Type B pancreatic cell (in vitro differentiated cells): ENCODE data around the gene INSYN1. TPM values are rescaled to one million over a fixed set of nuclear protein-coding genes. Genes with fewer than 3 reads are reported as not detected.
A peak's percentile ranks its signal among the peaks of the same experiment; 100 is the strongest.
"Not testable (repeated sequence)": the region's sequence is repeated elsewhere in the genome, so short reads cannot be mapped to it uniquely, and the experiment has no call there.

Experiments used
- DNase-seq: peaks from one replicate; pipeline ENCODE4 v3.0.0; 2021; ENCODE audit warnings: mixed read lengths; ENCODE audit not compliant: unreplicated experiment; ENCODE audit errors: extremely low spot score
- H3K27ac Mint-ChIP-seq: 2 replicates; pipeline ENCODE4 v1.8.0; 2021; ENCODE audit warnings: mild to moderate bottlenecking, mixed read lengths
- H3K27me3 Mint-ChIP-seq: 2 replicates; pipeline ENCODE4 v1.8.0; 2021; ENCODE audit warnings: mixed read lengths
- H3K36me3 Mint-ChIP-seq: 2 replicates; pipeline ENCODE4 v1.8.0; 2021; ENCODE audit warnings: mixed read lengths
- H3K4me1 Mint-ChIP-seq: one replicate; pipeline ENCODE4 v1.8.0; 2021; ENCODE audit warnings: mixed read lengths; ENCODE audit not compliant: unreplicated experiment
- H3K4me3 Mint-ChIP-seq: 2 replicates; pipeline ENCODE4 v1.8.0; 2021; ENCODE audit warnings: mild to moderate bottlenecking, mixed read lengths
- H3K9me3 Mint-ChIP-seq: 2 replicates; pipeline ENCODE4 v1.8.0; 2021; ENCODE audit warnings: mixed read lengths
- CTCF ChIP-seq: fragments of 200-600 bp; sonication (generic); conservative IDR thresholded peaks from 2 replicates; pipeline ENCODE4 v1.5.0; 2021; ENCODE audit warnings: antibody characterized with exemption, mild to moderate bottlenecking
- total RNA-seq: library from RNA; stranded (reverse); gene quantifications from 2 replicates; pipeline ENCODE4 v1.2.1, GENCODE V29; 2021; ENCODE audit warnings: low replicate concordance

Gene INSYN1
- total RNA-seq, 1 donor from 2014 or later: 5.8 TPM

GRCh38 chr15:73702311-73703239, 50.6 kb downstream of the INSYN1 start:
- not testable (repeated sequence) for H3K4me3 Mint-ChIP-seq, H3K27ac Mint-ChIP-seq, H3K27me3 Mint-ChIP-seq, H3K9me3 Mint-ChIP-seq, DNase-seq
- H3K36me3 Mint-ChIP-seq: peaks cover 14% of the 10 kb centered on the region
- TF ChIP-seq CTCF: peak; percentile 24
- H3K4me1 Mint-ChIP-seq: peaks cover 22% of the 10 kb centered on the region

GRCh38 chr15:73700041-73700842, 52.9 kb downstream of the INSYN1 start:
- H3K4me1 Mint-ChIP-seq: peaks cover 39% of the 10 kb centered on the region
- H3K9me3 Mint-ChIP-seq: no peaks in the 10 kb centered on the region
- no peak for DNase-seq
- no peaks in the 10 kb centered on the region for H3K27me3 Mint-ChIP-seq
- peaks cover 9% of the 10 kb centered on the region for H3K36me3 Mint-ChIP-seq
- H3K4me3 Mint-ChIP-seq: no peak overlapping the region
- H3K27ac Mint-ChIP-seq: peak overlapping the region; percentile 64
- peak; percentile 98 for TF ChIP-seq CTCF

- no peak for DNase-seq
- H3K36me3 Mint-ChIP-seq: peaks cover 9% of the 10 kb centered on the region
- H3K27ac Mint-ChIP-seq: peak overlapping the region; percentile 59
- no peaks in the 10 kb centered on the region for H3K27me3 Mint-ChIP-seq
- H3K4me1 Mint-ChIP-seq: peaks cover 39% of the 10 kb centered on the region
- no peaks in the 10 kb centered on the region for H3K9me3 Mint-ChIP-seq
- no peak for TF ChIP-seq CTCF
- no peak overlapping the region for H3K4me3 Mint-ChIP-seq
These were observed 53.7 kb downstream of the INSYN1 start for GRCh38 chr15:73699249-73700040.

GRCh38 chr15:73697033-73697467, 56.1 kb downstream of the INSYN1 start:
- TF ChIP-seq CTCF: no peak
- peaks cover 56% of the 10 kb centered on the region for H3K4me1 Mint-ChIP-seq
- no peaks in the 10 kb centered on the region for H3K9me3 Mint-ChIP-seq
- no peak for DNase-seq
- no peaks in the 10 kb centered on the region for H3K27me3 Mint-ChIP-seq
- peak overlapping the region; percentile 44 for H3K4me3 Mint-ChIP-seq
- peak overlapping the region; percentile 55 for H3K27ac Mint-ChIP-seq
- H3K36me3 Mint-ChIP-seq: peaks cover 20% of the 10 kb centered on the region

GRCh38 chr15:73696641-73697001, 56.5 kb downstream of the INSYN1 start:
- H3K27ac Mint-ChIP-seq: peak overlapping the region; percentile 55
- H3K9me3 Mint-ChIP-seq: no peaks in the 10 kb centered on the region
- peak overlapping the region; percentile 44 for H3K4me3 Mint-ChIP-seq
- H3K27me3 Mint-ChIP-seq: no peaks in the 10 kb centered on the region
- no peak for TF ChIP-seq CTCF
- DNase-seq: no peak
- H3K36me3 Mint-ChIP-seq: peaks cover 20% of the 10 kb centered on the region
- H3K4me1 Mint-ChIP-seq: peaks cover 56% of the 10 kb centered on the region
